Loucy (cell line): ENCODE measurements around the gene OR52N1.

Source experiments
- H2AFZ ChIP-seq: fragments of 200-600 bp; sonication (generic); 2 replicates; pipeline ENCODE4 v1.6.0; 2016; ENCODE audit warnings: antibody characterized with exemption, mild to moderate bottlenecking, low read length, moderate library complexity
- H3F3A ChIP-seq: fragments of 200-600 bp; 2 replicates; pipeline ENCODE4 v1.6.0; 2016; ENCODE audit warnings: antibody characterized with exemption, low read depth, mild to moderate bottlenecking
- H3K27me3 ChIP-seq: fragments of 200-600 bp; sonication (generic); 2 replicates; pipeline ENCODE4 v1.6.1; 2014; ENCODE audit warnings: low read length, mild to moderate bottlenecking; ENCODE audit not compliant: insufficient read depth, poor library complexity, severe bottlenecking
- H3K36me3 ChIP-seq: fragments of 200-600 bp; sonication (generic); 2 replicates; pipeline ENCODE4 v1.6.1; 2016; ENCODE audit warnings: low read length; ENCODE audit not compliant: insufficient read depth
- H3K4me1 ChIP-seq: fragments of 200-600 bp; sonication (generic); 2 replicates; pipeline ENCODE4 v1.5.1; 2014; ENCODE audit warnings: low read length, mild to moderate bottlenecking; ENCODE audit not compliant: insufficient read depth, poor library complexity, severe bottlenecking
- H3K4me2 ChIP-seq: fragments of 200-600 bp; sonication (generic); 2 replicates; pipeline ENCODE4 v1.6.0; 2014; ENCODE audit warnings: antibody characterized with exemption, low read length, low read depth, mild to moderate bottlenecking; ENCODE audit not compliant: poor library complexity, severe bottlenecking
- H3K4me3 ChIP-seq: fragments of 200-600 bp; sonication (generic); 2 replicates; pipeline ENCODE4 v1.5.1; 2014; ENCODE audit warnings: low read length, mild to moderate bottlenecking, mixed read lengths; ENCODE audit not compliant: poor library complexity, severe bottlenecking
- H3K79me2 ChIP-seq: fragments of 200-600 bp; sonication (generic); 2 replicates; pipeline ENCODE4 v1.6.1; 2014; ENCODE audit warnings: low read length; ENCODE audit not compliant: insufficient read depth
- H3K9ac ChIP-seq: fragments of 200-600 bp; sonication (generic); 2 replicates; pipeline ENCODE4 v1.6.0; 2014; ENCODE audit warnings: mild to moderate bottlenecking, low read depth, low read length, moderate library complexity; ENCODE audit not compliant: poor library complexity, severe bottlenecking
- H3K9me2 ChIP-seq: fragments of 200-600 bp; sonication (generic); replicated peaks from 2 replicates; pipeline ENCODE4 v1.6.1; 2016; ENCODE audit warnings: low read depth, low read length, mixed read lengths
- H3K9me3 ChIP-seq: fragments of 200-600 bp; sonication (generic); 2 replicates; pipeline ENCODE4 v1.6.1; 2014; ENCODE audit warnings: mild to moderate bottlenecking, antibody characterized with exemption, low read length, low read depth; ENCODE audit not compliant: insufficient read depth
- H4K20me1 ChIP-seq: fragments of 200-600 bp; sonication (generic); 2 replicates; pipeline ENCODE4 v1.6.0; 2014; ENCODE audit warnings: antibody characterized with exemption, low read length, mild to moderate bottlenecking; ENCODE audit not compliant: insufficient read depth, poor library complexity, severe bottlenecking
- CTCF ChIP-seq: fragments of 200-600 bp; sonication (generic); conservative IDR thresholded peaks from 2 replicates; pipeline ENCODE4 v1.5.1; 2014; ENCODE audit warnings: mild to moderate bottlenecking, antibody characterized with exemption, low read length
- EZH2phosphoT487 ChIP-seq: fragments of 200-600 bp; IDR thresholded peaks from 2 replicates; pipeline ENCODE4 v1.6.1; 2018; ENCODE audit warnings: antibody characterized with exemption, mild to moderate bottlenecking, moderate library complexity, borderline replicate concordance

OR52N1 gene

GRCh38 chr11:5809905-5810795, 19.1 kb upstream of the OR52N1 start:
- TF ChIP-seq CTCF (no peak), EZH2phosphoT487 (no peak)
- no peaks in the 10 kb centered on the region for H3F3A ChIP-seq
- no peaks in the 10 kb centered on the region for H4K20me1 ChIP-seq
- H3K9me2 ChIP-seq = no peaks in the 10 kb centered on the region
- no peaks in the 10 kb centered on the region for H3K36me3 ChIP-seq
- H3K27me3 ChIP-seq = no peaks in the 10 kb centered on the region
- H2AFZ ChIP-seq = peak overlapping the region; percentile 100
- H3K4me3 ChIP-seq = peak overlapping the region; percentile 92
- H3K4me2 ChIP-seq = peak overlapping the region; percentile 97
- H3K79me2 ChIP-seq = no peaks in the 10 kb centered on the region
- H3K9ac ChIP-seq = no peak overlapping the region
- peaks cover 8% of the 10 kb centered on the region for H3K4me1 ChIP-seq
- H3K9me3 ChIP-seq = no peaks in the 10 kb centered on the region

- peak overlapping the region; percentile 77 for H3K9ac ChIP-seq
- H3K27me3 ChIP-seq = no peaks in the 10 kb centered on the region
- no peaks in the 10 kb centered on the region for H3K36me3 ChIP-seq
- no peaks in the 10 kb centered on the region for H4K20me1 ChIP-seq
- H3K9me3 ChIP-seq = no peaks in the 10 kb centered on the region
- peak overlapping the region; percentile 97 for H3K4me2 ChIP-seq
- no peaks in the 10 kb centered on the region for H3K9me2 ChIP-seq
- peak overlapping the region; percentile 100 for H2AFZ ChIP-seq
- H3K4me1 ChIP-seq = peaks cover 8% of the 10 kb centered on the region
- H3K4me3 ChIP-seq = peak overlapping the region; percentile 92
- TF ChIP-seq EZH2phosphoT487 (no peak), CTCF (no peak)
- H3K79me2 ChIP-seq = no peaks in the 10 kb centered on the region
- H3F3A ChIP-seq = no peaks in the 10 kb centered on the region
Observed at GRCh38 chr11:5809122-5809519, 18.1 kb upstream of the OR52N1 start.

- TF ChIP-seq EZH2phosphoT487 (no peak), CTCF (peak; percentile 91)
- Histone ChIP-seq H3K79me2 (no peaks in the 10 kb centered on the region), H3K9ac (peak within 1 kb of the TSS; percentile 77), H3F3A (no peaks in the 10 kb centered on the region), H3K4me1 (peaks cover 8% of the 10 kb centered on the region), H3K9me3 (no peaks in the 10 kb centered on the region), H3K9me2 (no peaks in the 10 kb centered on the region), H3K36me3 (no peaks in the 10 kb centered on the region), H3K4me2 (peak within 1 kb of the TSS; percentile 97), H3K27me3 (no peaks in the 10 kb centered on the region), H3K4me3 (peak within 1 kb of the TSS; percentile 92), H2AFZ (peak within 1 kb of the TSS; percentile 100), H4K20me1 (no peaks in the 10 kb centered on the region)
Observed at GRCh38 chr11:5808500-5809121, 17.5 kb upstream of the OR52N1 start, which contains the start of gene OR52N2. Gene OR52N2 (plus strand): TSS chr11:5808924. CDS start chr11:5820336, 11,412 bp downstream.
